GM21367 (cell line): ENCODE results near the gene FRY.
"Not testable (repeated sequence)": the region's sequence is repeated elsewhere in the genome, so short reads cannot be mapped to it uniquely, and the experiment has no call there.

Experiments used
- ATAC-seq: cut with Tn5 transposase; IDR thresholded peaks from one replicate; pipeline ENCODE4 v1.9.1; 2021; ENCODE audit not compliant: unreplicated experiment

The FRY gene

GRCh38 chr13:32031025-32031814, at the start of gene FRY:
TSS of gene FRY (plus strand) at chr13:32031774. CDS start at chr13:32031796, 22 bp downstream.
- ATAC-seq: peak; percentile 71

DNA sequence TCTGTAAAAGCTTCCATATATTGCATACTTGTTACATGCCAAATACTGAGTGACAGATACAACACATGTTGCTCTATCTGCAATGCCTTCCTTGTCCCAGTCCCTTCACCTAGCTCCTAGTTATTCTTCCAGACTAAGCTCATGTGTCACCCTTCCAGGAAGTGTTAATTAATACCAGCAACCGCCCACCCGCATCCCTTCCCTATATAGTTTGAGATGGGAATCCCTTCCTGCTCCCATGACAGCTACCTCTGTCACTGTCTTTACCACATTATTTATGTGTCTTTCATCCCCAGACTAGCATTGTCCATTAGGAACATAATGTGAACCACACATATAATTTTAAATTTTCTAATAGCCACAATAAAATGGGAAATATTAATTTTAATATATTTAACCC, 49.5 kb upstream of the FRY start:
- no peak for ATAC-seq

DNA sequence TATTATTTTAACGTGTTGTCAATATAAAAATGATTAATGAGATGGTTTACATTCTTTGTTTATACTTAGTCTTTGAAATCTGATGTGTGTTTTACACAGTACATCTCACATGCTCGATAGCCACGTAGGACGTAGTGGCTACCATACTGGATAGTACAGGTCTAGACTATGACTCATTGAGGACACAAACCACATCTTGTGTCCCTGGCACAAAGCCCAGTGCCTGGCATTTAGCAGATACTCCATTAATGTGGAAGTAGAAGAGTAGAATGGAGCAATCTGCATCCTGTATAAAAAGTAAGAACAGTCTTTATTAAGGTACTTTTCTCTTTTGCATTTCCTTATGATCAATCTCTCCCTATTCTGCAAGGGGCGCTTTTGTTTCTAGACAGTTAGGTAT, 49.0 kb upstream of the FRY start:
- ATAC-seq: no peak

DNA sequence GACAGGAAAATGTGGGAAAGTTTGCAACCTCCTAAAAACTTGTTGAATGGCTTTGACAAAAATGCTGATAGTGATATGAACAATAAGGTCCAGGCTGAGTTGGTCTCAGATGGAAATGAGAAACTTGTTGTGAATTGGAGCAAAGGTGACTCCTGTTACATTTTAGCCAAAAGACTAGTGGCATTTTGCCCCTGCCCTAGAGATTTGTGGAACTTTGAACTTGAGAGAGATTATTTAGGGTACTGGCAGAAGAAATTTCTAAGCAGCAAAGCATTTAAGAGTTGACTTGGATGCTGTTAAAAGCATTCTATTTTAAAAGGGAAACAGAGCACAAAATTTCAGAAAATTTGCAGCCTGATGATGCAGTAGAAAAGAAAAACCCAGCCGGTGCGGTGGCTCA, 47.9 kb upstream of the FRY start:
- ATAC-seq: not testable (repeated sequence)

- ATAC-seq: not testable (repeated sequence)
Observed at GRCh38 chr13:31984388-31984787, 47.2 kb upstream of the FRY start.

DNA sequence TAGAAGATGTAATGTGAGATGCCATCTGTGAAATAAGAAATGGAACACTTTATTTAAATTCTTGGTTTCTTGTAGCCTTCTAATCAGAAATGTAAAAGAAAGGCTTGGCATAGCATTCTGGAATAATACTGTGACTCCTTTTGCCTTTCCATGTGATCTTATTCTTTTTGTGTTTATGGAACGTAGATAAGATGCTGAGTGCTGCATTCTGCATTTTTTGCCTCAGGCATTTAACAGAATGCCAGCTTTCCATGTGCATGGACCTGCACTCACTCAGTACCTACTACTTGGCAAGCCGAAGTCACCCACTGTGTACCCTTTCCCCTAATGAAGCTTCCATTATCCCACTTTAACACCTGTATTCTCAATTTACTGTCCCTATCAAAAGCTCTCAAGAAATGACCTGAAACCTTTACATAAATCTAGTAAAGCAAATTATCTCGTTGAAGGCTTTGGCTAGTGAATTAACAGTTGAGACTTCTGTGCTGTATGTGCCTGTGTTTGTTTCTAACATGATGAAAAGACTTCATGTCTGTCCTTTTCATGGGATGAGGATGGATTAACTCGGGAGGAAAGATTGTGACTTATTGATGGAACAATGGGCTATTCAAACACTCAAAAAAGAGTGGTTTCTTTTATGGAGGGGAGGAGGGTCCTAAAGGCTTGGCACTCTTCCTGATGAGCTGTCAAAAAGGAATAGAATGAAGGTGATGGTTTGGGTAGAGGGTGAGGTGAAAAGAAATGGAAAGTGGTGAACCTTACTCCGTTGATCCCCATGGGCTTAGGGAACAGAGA, 44.7 kb upstream of the FRY start:
- ATAC-seq: no peak

- no peak for ATAC-seq
Observed at GRCh38 chr13:31987535-31988170, 43.9 kb upstream of the FRY start.

- ATAC-seq: not testable (repeated sequence)
Observed at GRCh38 chr13:31994367-31994766, 37.2 kb upstream of the FRY start.

GRCh38 chr13:31996601-31997000, 35.0 kb upstream of the FRY start:
- ATAC-seq: no peak

- ATAC-seq: no peak
Observed at GRCh38 chr13:31997641-31998040, 33.9 kb upstream of the FRY start.

- ATAC-seq: no peak
Observed at GRCh38 chr13:31998131-31998530, 33.4 kb upstream of the FRY start.

GRCh38 chr13:32000754-32001153, 30.8 kb upstream of the FRY start:
- not testable (repeated sequence) for ATAC-seq

- peak; percentile 73 for ATAC-seq
Observed at GRCh38 chr13:32001154-32001768, 30.3 kb upstream of the FRY start.

DNA sequence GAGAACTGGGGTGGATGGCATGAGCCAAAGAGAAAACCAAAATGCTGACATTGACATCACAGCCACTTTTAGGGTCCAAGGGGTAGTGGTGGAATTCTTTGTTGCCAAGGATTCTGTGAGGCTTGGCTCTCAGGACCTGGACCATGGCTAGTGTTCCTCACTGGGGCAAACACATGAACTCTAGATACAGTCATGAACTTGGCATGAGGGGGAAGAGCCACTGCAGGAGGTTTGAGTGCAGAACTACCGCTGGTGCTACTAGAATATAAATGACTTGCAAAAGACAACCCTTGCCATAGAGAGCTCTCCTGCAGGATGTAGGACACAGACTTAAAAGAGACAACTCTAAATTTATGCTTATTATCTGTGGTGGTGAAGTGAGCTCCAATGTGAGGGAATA, 29.8 kb upstream of the FRY start:
- no peak for ATAC-seq

GRCh38 chr13:32002873-32003272, 28.7 kb upstream of the FRY start:
- no peak for ATAC-seq

DNA sequence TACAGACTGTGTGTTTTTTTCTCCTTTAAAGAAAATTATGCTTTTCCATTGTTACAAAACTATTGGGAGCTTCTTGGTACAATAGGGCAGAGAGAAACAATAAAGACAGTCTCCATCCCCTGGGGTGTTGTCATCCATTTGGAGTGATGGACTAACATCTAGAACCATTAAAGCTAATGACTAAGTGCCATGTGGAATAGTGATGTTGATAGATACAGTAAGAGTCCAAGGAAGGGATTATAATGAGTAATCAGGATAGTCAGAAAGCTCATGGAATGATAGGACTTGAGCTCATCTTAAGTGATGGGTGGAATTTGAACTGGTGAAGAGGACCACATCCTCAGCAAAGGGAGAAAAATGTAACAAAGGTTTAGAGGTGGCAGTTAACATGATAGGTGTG, 24.1 kb upstream of the FRY start:
- ATAC-seq: no peak

DNA sequence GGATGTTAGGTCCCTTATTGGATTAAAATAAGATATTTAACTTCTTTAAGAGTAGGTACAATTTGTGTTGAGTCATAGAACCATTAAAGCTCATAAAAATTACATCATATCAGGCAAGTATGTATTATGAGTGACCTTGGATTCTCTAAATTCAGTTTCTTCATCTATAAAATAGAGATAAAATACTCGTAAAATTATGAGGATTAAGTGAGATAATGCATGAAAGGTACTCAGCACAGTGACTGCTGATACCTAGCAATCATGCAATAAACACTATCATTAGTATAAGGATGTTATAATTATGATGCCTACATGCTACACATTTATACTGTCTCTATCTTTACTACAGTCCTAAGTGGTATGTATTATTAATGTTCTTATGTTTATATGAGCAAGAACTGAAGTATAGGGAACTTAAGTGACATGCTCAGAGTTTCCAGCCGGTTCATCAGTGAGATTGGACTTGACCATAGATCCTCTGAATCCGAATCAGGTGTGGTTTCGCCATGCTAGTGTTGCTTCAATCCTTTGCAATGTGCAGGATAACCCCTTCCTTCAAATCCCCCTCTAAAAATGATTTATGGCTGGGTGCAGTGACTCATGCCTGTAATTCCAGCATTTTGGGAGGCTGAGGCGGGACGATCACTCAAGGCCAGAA, 22.9 kb upstream of the FRY start:
- ATAC-seq: no peak

GRCh38 chr13:32009362-32009761, 22.2 kb upstream of the FRY start:
- no peak for ATAC-seq

DNA sequence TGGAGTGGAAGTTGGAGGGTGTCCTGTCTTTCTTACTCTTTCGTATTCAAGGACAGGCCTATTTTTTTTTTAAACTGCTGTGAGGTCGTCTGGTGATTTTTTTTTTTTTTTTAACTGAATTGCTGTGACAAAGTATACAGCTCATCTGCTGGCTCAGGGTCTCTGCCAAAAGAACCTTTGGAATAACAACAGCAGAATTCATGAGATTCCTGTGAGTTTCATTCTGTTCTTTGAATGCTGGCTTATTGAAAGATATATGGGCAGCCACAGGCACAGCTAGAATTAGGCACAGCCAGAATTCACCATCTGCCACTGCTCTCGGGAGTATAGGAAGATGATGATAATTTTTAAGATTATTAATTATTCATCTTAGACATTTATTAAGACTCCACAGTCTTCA, 21.4 kb upstream of the FRY start:
- ATAC-seq: no peak

DNA sequence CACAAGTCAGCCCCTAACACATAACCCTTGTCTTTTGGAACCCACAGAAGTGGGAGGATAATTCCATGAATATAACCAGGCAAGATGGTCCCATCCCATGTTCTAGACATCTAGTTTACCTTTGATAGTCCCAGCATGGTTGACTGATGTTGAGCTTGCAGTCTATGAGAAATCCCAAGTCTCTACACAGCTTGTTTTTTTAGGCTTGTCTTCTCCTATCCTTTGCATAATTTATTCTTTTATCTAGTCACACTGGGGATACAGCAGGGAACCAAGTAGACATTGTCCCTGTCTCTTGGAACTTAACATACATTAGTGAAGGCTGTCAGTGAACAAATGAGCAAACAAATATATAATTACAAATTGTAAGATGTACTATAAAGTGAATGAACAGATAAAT, 19.6 kb upstream of the FRY start:
- no peak for ATAC-seq

GRCh38 chr13:32013181-32013580, 18.4 kb upstream of the FRY start:
- ATAC-seq: no peak
